ENCODE data around the gene ZMYND11.
"Not testable (repeated sequence)": the region's sequence is repeated elsewhere in the genome, so short reads cannot be mapped to it uniquely, and the experiment has no call there.

The ZMYND11 gene

DNA sequence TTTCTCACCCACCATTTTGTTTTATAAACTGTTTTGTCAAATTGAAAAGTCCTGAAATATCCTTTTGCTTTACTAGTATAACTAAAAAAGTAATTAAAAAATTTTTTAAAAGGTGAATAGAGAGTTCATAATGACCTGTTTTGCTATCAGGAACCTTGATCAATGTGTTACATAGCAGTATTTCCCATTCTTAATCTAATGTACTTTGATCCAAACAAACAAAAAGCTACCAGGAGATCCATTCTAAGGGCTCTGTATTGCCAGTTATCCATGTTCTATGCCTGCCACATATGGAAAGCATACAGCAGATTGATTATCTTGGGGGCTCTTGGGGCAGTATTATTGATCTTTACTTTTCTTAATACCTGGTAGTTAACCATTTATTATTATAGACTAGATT is 32.1 kb downstream of the ZMYND11 start:
- H3K9me3 ChIP-seq (ENCODE audit: control insufficient read depth, low read length): no peaks in the 10 kb centered on the region
- no peak for DNase-seq

GRCh38 chr10:173741-174140 is 38.5 kb downstream of the ZMYND11 start:
- H3K27me3 ChIP-seq (replicated peaks; ENCODE audit: control insufficient read depth, insufficient read depth, low read length, poor library complexity, severe bottlenecking): no peaks in the 10 kb centered on the region
- DNase-seq: no peak
- H3K4me1 ChIP-seq (ENCODE audit: control insufficient read depth, insufficient read depth, low read length, poor library complexity, severe bottlenecking): no peaks in the 10 kb centered on the region
- H3K4me3 ChIP-seq (ENCODE audit: insufficient read depth, low read depth, low read length, poor library complexity, severe bottlenecking): no peak overlapping the region
- H3K36me3 ChIP-seq (ENCODE audit: control insufficient read depth, insufficient read depth, low read length): no peaks in the 10 kb centered on the region
- H3K27ac ChIP-seq (ENCODE audit: insufficient read depth, low read length, poor library complexity, severe bottlenecking): no peak overlapping the region
- no peaks in the 10 kb centered on the region for H3K9me3 ChIP-seq (ENCODE audit: control insufficient read depth, low read length)

More for the DNA sequence above, 32.1 kb downstream of the ZMYND11 start:
- Histone ChIP-seq H3K4me1 (ENCODE audit: control insufficient read depth, insufficient read depth, low read length, poor library complexity, severe bottlenecking) (no peaks in the 10 kb centered on the region), H3K27ac (ENCODE audit: insufficient read depth, low read length, poor library complexity, severe bottlenecking) (no peak overlapping the region), H3K4me3 (ENCODE audit: insufficient read depth, low read depth, low read length, poor library complexity, severe bottlenecking) (no peak overlapping the region), H3K36me3 (ENCODE audit: control insufficient read depth, insufficient read depth, low read length) (no peaks in the 10 kb centered on the region), H3K27me3 (replicated peaks; ENCODE audit: control insufficient read depth, insufficient read depth, low read length, poor library complexity, severe bottlenecking) (no peaks in the 10 kb centered on the region)

- Histone ChIP-seq H3K4me3 (ENCODE audit: insufficient read depth, low read depth, low read length, poor library complexity, severe bottlenecking) (no peak overlapping the region), H3K27ac (ENCODE audit: insufficient read depth, low read length, poor library complexity, severe bottlenecking) (no peak overlapping the region), H3K36me3 (ENCODE audit: control insufficient read depth, insufficient read depth, low read length) (peaks cover 11% of the 10 kb centered on the region), H3K9me3 (ENCODE audit: control insufficient read depth, low read length) (no peaks in the 10 kb centered on the region), H3K4me1 (ENCODE audit: control insufficient read depth, insufficient read depth, low read length, poor library complexity, severe bottlenecking) (no peaks in the 10 kb centered on the region), H3K27me3 (replicated peaks; ENCODE audit: control insufficient read depth, insufficient read depth, low read length, poor library complexity, severe bottlenecking) (no peaks in the 10 kb centered on the region)
- no peak for DNase-seq
Measured at GRCh38 chr10:176677-177076, 41.4 kb downstream of the ZMYND11 start.

DNA sequence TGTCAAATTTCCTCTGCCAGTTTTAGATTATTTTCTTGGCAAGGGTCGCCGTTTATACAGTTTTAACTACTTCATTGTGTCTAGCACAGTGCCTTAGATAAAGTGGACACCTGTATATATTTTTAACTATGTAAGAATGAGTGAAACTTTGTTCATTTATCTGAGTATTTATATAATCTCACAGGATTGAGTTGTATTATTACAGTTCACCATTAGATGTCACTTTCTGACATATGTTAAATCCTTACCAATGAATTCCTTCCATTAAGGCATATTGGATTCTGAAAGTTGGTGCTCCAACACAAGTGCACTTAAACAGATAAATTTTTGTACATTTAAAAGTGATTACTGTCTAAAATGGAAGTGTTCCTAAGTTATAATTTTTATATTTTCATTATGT is 43.0 kb downstream of the ZMYND11 start:
- Histone ChIP-seq H3K4me1 (ENCODE audit: control insufficient read depth, insufficient read depth, low read length, poor library complexity, severe bottlenecking) (no peaks in the 10 kb centered on the region), H3K4me3 (ENCODE audit: insufficient read depth, low read depth, low read length, poor library complexity, severe bottlenecking) (no peak overlapping the region), H3K27ac (ENCODE audit: insufficient read depth, low read length, poor library complexity, severe bottlenecking) (no peak overlapping the region), H3K27me3 (replicated peaks; ENCODE audit: control insufficient read depth, insufficient read depth, low read length, poor library complexity, severe bottlenecking) (no peaks in the 10 kb centered on the region), H3K9me3 (ENCODE audit: control insufficient read depth, low read length) (no peaks in the 10 kb centered on the region), H3K36me3 (ENCODE audit: control insufficient read depth, insufficient read depth, low read length) (peaks cover 11% of the 10 kb centered on the region)
- DNase-seq: no peak

DNA sequence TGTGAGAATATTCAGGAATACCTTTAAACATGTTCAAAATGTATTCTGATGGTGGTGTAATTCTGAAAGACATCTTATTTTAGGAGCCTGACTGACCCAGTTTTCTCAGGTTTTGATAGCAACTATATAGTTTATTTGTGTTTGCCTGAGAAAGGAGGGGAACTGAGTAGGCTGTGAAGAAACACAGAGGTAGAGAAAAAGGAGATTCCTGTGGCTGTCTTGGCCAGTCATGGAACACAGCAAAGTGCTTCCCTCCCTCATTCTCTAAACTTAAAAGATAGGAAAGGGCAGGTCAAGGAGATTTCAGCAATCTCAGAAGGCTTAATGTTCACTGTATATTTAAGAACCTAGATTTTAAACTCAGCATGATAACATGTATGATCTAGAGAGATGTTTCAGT is 43.5 kb downstream of the ZMYND11 start:
- Histone ChIP-seq H3K4me1 (ENCODE audit: control insufficient read depth, insufficient read depth, low read length, poor library complexity, severe bottlenecking) (no peaks in the 10 kb centered on the region), H3K27me3 (replicated peaks; ENCODE audit: control insufficient read depth, insufficient read depth, low read length, poor library complexity, severe bottlenecking) (no peaks in the 10 kb centered on the region), H3K9me3 (ENCODE audit: control insufficient read depth, low read length) (no peaks in the 10 kb centered on the region), H3K36me3 (ENCODE audit: control insufficient read depth, insufficient read depth, low read length) (peaks cover 13% of the 10 kb centered on the region), H3K4me3 (ENCODE audit: insufficient read depth, low read depth, low read length, poor library complexity, severe bottlenecking) (no peak overlapping the region), H3K27ac (ENCODE audit: insufficient read depth, low read length, poor library complexity, severe bottlenecking) (no peak overlapping the region)
- DNase-seq: no peak

DNA sequence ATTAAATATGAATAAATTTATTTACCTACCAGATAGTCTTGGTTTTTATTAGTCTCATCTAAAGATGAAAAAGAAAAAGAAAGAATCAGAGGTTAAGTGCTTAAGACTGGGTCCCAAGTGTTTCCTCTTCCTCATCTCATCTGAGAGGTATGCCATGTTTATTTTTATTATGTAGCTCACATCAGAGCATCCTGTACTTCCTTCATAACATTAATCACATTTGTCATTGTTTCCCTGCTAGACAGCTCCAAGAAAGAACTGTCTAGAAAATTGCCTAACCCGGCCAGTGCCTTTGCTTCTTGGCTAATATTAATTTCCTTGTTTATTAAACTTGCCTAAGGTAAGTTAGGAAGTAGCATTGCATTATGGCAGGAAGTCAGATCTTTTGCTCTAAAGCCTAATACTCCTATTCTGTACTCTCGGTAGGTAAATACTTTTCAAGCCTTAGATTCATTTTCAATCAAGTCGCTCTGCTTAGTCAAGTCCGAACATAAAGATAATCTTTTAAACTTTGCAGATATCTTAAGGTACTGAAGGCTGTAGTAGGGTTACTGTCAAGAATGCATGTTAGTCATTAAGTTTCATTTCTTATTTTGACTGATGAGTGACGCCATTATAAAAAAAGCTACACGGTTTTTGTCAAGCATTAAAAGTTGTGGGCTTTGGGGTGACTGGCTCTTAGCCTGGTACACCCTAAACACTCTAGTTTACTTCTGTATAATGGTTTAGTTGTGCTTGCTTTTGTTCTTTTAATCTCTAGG is 47.4 kb downstream of the ZMYND11 start:
- H3K4me1 ChIP-seq (ENCODE audit: control insufficient read depth, insufficient read depth, low read length, poor library complexity, severe bottlenecking): no peaks in the 10 kb centered on the region
- no peak overlapping the region for H3K4me3 ChIP-seq (ENCODE audit: insufficient read depth, low read depth, low read length, poor library complexity, severe bottlenecking)
- no peaks in the 10 kb centered on the region for H3K27me3 ChIP-seq (replicated peaks; ENCODE audit: control insufficient read depth, insufficient read depth, low read length, poor library complexity, severe bottlenecking)
- DNase-seq: no peak
- peaks cover 16% of the 10 kb centered on the region for H3K36me3 ChIP-seq (ENCODE audit: control insufficient read depth, insufficient read depth, low read length)
- no peaks in the 10 kb centered on the region for H3K9me3 ChIP-seq (ENCODE audit: control insufficient read depth, low read length)
- no peak overlapping the region for H3K27ac ChIP-seq (ENCODE audit: insufficient read depth, low read length, poor library complexity, severe bottlenecking)

DNA sequence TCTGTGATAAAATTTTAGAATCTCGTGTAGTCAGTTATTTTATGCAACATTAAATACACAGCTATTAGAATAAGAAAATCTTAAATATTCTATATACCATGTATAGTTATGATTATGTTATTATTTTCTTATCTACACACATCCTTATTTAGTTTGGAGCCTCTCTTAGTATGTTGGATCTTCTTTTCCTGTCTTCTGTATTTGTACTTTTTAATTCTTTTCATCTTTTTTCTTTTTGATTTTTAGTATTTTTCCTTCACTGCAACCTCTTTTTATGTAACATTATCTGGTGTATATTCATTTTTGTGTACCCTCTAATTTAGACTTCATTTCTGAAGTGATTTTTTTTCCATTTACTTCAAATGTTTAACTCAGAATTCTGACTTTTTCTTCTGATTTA is 48.9 kb downstream of the ZMYND11 start:
- DNase-seq: no peak
- H3K4me1 ChIP-seq (ENCODE audit: control insufficient read depth, insufficient read depth, low read length, poor library complexity, severe bottlenecking): no peaks in the 10 kb centered on the region
- no peak overlapping the region for H3K4me3 ChIP-seq (ENCODE audit: insufficient read depth, low read depth, low read length, poor library complexity, severe bottlenecking)

GRCh38 chr10:184911-185310 is 49.7 kb downstream of the ZMYND11 start:
- Histone ChIP-seq H3K4me3 (ENCODE audit: insufficient read depth, low read depth, low read length, poor library complexity, severe bottlenecking) (no peak overlapping the region), H3K36me3 (ENCODE audit: control insufficient read depth, insufficient read depth, low read length) (peaks cover 12% of the 10 kb centered on the region), H3K9me3 (ENCODE audit: control insufficient read depth, low read length) (no peaks in the 10 kb centered on the region), H3K27me3 (replicated peaks; ENCODE audit: control insufficient read depth, insufficient read depth, low read length, poor library complexity, severe bottlenecking) (no peaks in the 10 kb centered on the region), H3K27ac (ENCODE audit: insufficient read depth, low read length, poor library complexity, severe bottlenecking) (no peak overlapping the region), H3K4me1 (ENCODE audit: control insufficient read depth, insufficient read depth, low read length, poor library complexity, severe bottlenecking) (no peaks in the 10 kb centered on the region)
- no peak for DNase-seq

More for the DNA sequence above, 48.9 kb downstream of the ZMYND11 start:
- H3K9me3 ChIP-seq (ENCODE audit: control insufficient read depth, low read length): no peaks in the 10 kb centered on the region
- no peak overlapping the region for H3K27ac ChIP-seq (ENCODE audit: insufficient read depth, low read length, poor library complexity, severe bottlenecking)
- peaks cover 16% of the 10 kb centered on the region for H3K36me3 ChIP-seq (ENCODE audit: control insufficient read depth, insufficient read depth, low read length)
- no peaks in the 10 kb centered on the region for H3K27me3 ChIP-seq (replicated peaks; ENCODE audit: control insufficient read depth, insufficient read depth, low read length, poor library complexity, severe bottlenecking)

DNA sequence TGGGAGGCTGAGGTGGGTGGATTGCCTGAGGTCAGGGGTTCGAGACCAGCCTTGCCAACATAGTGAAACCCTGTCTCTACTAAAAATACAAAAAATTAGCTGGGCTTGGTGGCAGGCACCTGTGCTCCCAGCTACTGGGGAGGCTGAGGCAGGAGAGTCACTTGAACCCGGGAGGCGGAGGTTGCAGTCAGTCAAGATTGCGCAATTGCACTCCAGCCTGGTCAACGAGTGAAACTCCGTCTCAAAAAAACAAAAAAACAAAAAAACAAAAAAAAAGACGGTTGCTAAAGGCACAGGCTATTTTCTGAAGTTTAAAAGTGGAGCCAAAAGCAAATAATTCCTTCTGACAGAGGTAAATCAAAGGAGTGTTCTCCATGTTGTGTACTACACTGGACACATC is 50.3 kb downstream of the ZMYND11 start:
- not testable (repeated sequence) for H3K9me3 ChIP-seq (ENCODE audit: control insufficient read depth, low read length); H3K4me1 ChIP-seq (ENCODE audit: control insufficient read depth, insufficient read depth, low read length, poor library complexity, severe bottlenecking); H3K27ac ChIP-seq (ENCODE audit: insufficient read depth, low read length, poor library complexity, severe bottlenecking); H3K27me3 ChIP-seq (replicated peaks; ENCODE audit: control insufficient read depth, insufficient read depth, low read length, poor library complexity, severe bottlenecking); DNase-seq; H3K4me3 ChIP-seq (ENCODE audit: insufficient read depth, low read depth, low read length, poor library complexity, severe bottlenecking); H3K36me3 ChIP-seq (ENCODE audit: control insufficient read depth, insufficient read depth, low read length)

DNA sequence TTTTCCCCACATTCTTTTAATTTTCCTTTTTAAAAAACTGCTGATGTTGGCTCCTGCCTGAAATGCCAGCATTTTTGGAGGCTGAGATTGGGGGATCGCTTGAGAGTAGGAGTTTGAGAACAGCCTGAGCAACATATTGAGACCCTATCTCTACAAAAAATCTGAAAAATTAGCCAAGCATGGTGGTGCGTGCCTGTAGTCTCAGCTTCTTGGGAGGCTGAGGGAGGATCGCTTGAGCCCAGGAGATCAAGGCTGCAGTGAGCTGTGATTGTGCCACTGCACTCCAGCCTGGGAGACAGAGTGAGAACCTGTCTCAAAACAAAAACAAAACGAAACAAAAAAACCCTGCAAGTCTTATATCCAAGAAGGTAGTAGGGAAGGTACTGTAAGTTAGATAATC is 51.7 kb downstream of the ZMYND11 start:
- no peaks in the 10 kb centered on the region for H3K9me3 ChIP-seq (ENCODE audit: control insufficient read depth, low read length)
- no peak for DNase-seq
- no peak overlapping the region for H3K27ac ChIP-seq (ENCODE audit: insufficient read depth, low read length, poor library complexity, severe bottlenecking)
- H3K4me1 ChIP-seq (ENCODE audit: control insufficient read depth, insufficient read depth, low read length, poor library complexity, severe bottlenecking): no peaks in the 10 kb centered on the region
- H3K36me3 ChIP-seq (ENCODE audit: control insufficient read depth, insufficient read depth, low read length): peaks cover 6% of the 10 kb centered on the region
- no peaks in the 10 kb centered on the region for H3K27me3 ChIP-seq (replicated peaks; ENCODE audit: control insufficient read depth, insufficient read depth, low read length, poor library complexity, severe bottlenecking)
- no peak overlapping the region for H3K4me3 ChIP-seq (ENCODE audit: insufficient read depth, low read depth, low read length, poor library complexity, severe bottlenecking)

Data from effector memory CD4-positive, alpha-beta T cell (primary cell).